H9 (cell line): ENCODE measurements around the gene ANKZF1. TPM values are rescaled to one million over a fixed set of nuclear protein-coding genes. Genes with fewer than 3 reads are reported as not detected.

Experiments used
- DNase-seq: peaks from one replicate; pipeline ENCODE4 v3.0.0-alpha.2; 2017
- H2AFZ ChIP-seq: one replicate; pipeline ENCODE4 v1.6.1; 2013; ENCODE audit warnings: mild to moderate bottlenecking, low read length, control low read depth, moderate library complexity
- H2AK5ac ChIP-seq: 2 replicates; pipeline ENCODE4 v1.6.1; 2013; ENCODE audit warnings: low read length, control low read depth, mixed read lengths; ENCODE audit not compliant: insufficient read length
- H2BK120ac ChIP-seq: one replicate; pipeline ENCODE4 v1.6.1; 2013; ENCODE audit warnings: low read depth, mild to moderate bottlenecking, low read length, control low read depth, inconsistent platforms; ENCODE audit not compliant: poor library complexity, severe bottlenecking
- H2BK12ac ChIP-seq: 2 replicates; pipeline ENCODE4 v1.6.1; 2013; ENCODE audit warnings: low read length, control low read depth, mixed read lengths, low read depth; ENCODE audit not compliant: insufficient read length
- H2BK15ac ChIP-seq: 2 replicates; pipeline ENCODE4 v1.6.1; 2013; ENCODE audit warnings: low read depth, low read length, control low read depth
- H2BK20ac ChIP-seq: one replicate; pipeline ENCODE4 v1.6.1; 2013; ENCODE audit warnings: low read depth, mild to moderate bottlenecking, low read length, control low read depth, inconsistent platforms; ENCODE audit not compliant: poor library complexity, severe bottlenecking
- H2BK5ac ChIP-seq: 2 replicates; pipeline ENCODE4 v1.6.1; 2013; ENCODE audit warnings: low read length, control low read depth, mixed read lengths; ENCODE audit not compliant: insufficient read length
- H3K14ac ChIP-seq: 2 replicates; pipeline ENCODE4 v1.6.1; 2013; ENCODE audit warnings: low read length, control low read depth; ENCODE audit not compliant: insufficient read depth
- H3K18ac ChIP-seq: 2 replicates; pipeline ENCODE4 v1.6.1; 2013; ENCODE audit warnings: low read depth, mild to moderate bottlenecking, mixed read lengths, low read length, control low read depth; ENCODE audit not compliant: insufficient read length
- H3K23ac ChIP-seq: 2 replicates; pipeline ENCODE4 v1.6.1; 2013; ENCODE audit warnings: low read length, control low read depth, mixed read lengths, low read depth; ENCODE audit not compliant: insufficient read length
- H3K23me2 ChIP-seq: 2 replicates; pipeline ENCODE4 v1.6.1; 2013; ENCODE audit warnings: low read depth, mild to moderate bottlenecking, mixed read lengths, low read length, control low read depth; ENCODE audit not compliant: insufficient read length, poor library complexity, severe bottlenecking
- H3K27ac ChIP-seq: 2 replicates; pipeline ENCODE4 v1.5.1; 2013; ENCODE audit warnings: low read length, control low read depth, mixed read lengths, low read depth; ENCODE audit not compliant: insufficient read length
- H3K27me3 ChIP-seq: 2 replicates; pipeline ENCODE4 v1.6.1; 2013; ENCODE audit warnings: low read length, control low read depth, inconsistent platforms; ENCODE audit not compliant: insufficient read depth
- H3K4ac ChIP-seq: 2 replicates; pipeline ENCODE4 v1.6.1; 2013; ENCODE audit warnings: low read depth, mild to moderate bottlenecking, control low read depth, inconsistent platforms, low read length, moderate library complexity
- H3K4me1 ChIP-seq: 2 replicates; pipeline ENCODE4 v1.6.1; 2013; ENCODE audit warnings: low read length, control low read depth, inconsistent platforms; ENCODE audit not compliant: insufficient read depth
- H3K4me2 ChIP-seq: 2 replicates; pipeline ENCODE4 v1.6.1; 2013; ENCODE audit warnings: low read length, control low read depth, mixed read lengths; ENCODE audit not compliant: insufficient read length, insufficient read depth
- H3K56ac ChIP-seq: 2 replicates; pipeline ENCODE4 v1.6.1; 2013; ENCODE audit warnings: low read depth, mild to moderate bottlenecking, mixed read lengths, low read length, control low read depth; ENCODE audit not compliant: insufficient read length
- H3K79me1 ChIP-seq: 2 replicates; pipeline ENCODE4 v1.6.1; 2013; ENCODE audit warnings: low read depth, mild to moderate bottlenecking, moderate library complexity, low read length, control low read depth, inconsistent platforms; ENCODE audit not compliant: insufficient read depth, poor library complexity, severe bottlenecking
- H3K79me2 ChIP-seq: 2 replicates; pipeline ENCODE4 v1.6.1; 2013; ENCODE audit warnings: low read length, control low read depth, inconsistent platforms; ENCODE audit not compliant: insufficient read depth
- H3K9ac ChIP-seq: 2 replicates; pipeline ENCODE4 v1.6.1; 2013; ENCODE audit warnings: low read length, control low read depth, mixed read lengths; ENCODE audit not compliant: insufficient read length; ENCODE audit errors: extremely low read depth
- H3K9me3 ChIP-seq: one replicate; pipeline ENCODE4 v1.6.1; 2013; ENCODE audit warnings: low read depth, low read length, inconsistent platforms; ENCODE audit not compliant: control insufficient read depth
- H3T11ph ChIP-seq: one replicate; pipeline ENCODE4 v1.6.1; 2013; ENCODE audit warnings: mild to moderate bottlenecking, low read length, control low read depth, inconsistent platforms
- H4K20me1 ChIP-seq: one replicate; pipeline ENCODE4 v1.6.1; 2013; ENCODE audit not compliant: control insufficient read depth, insufficient read length, insufficient read depth
- H4K5ac ChIP-seq: 2 replicates; pipeline ENCODE4 v1.6.1; 2013; ENCODE audit warnings: low read depth, mild to moderate bottlenecking, mixed read lengths, low read length, control low read depth; ENCODE audit not compliant: insufficient read length
- H4K8ac ChIP-seq: replicated peaks from 2 replicates; pipeline ENCODE4 v1.6.1; 2013; ENCODE audit warnings: low read length, control low read depth, mixed read lengths, low read depth; ENCODE audit not compliant: insufficient read length
- H4K91ac ChIP-seq: 2 replicates; pipeline ENCODE4 v1.6.1; 2013; ENCODE audit warnings: low read depth, mild to moderate bottlenecking, moderate library complexity, mixed read lengths, low read length, control low read depth; ENCODE audit not compliant: insufficient read length
- H3K27ac Mint-ChIP-seq, 3 experiments: 2 replicates in 2 of 3; 3 replicates in 1 of 3; pipeline ENCODE4 v1.8.0; 2020 to 2021; ENCODE audit warnings: mixed read lengths in 3 of 3, mild to moderate bottlenecking in 1 of 3, moderate library complexity in 1 of 3
- H3K27me3 Mint-ChIP-seq: 2 replicates; pipeline ENCODE4 v1.8.0; 2021; ENCODE audit warnings: low read depth, mild to moderate bottlenecking, moderate library complexity, mixed read lengths
- H3K36me3 Mint-ChIP-seq, 3 experiments: 2 replicates in 2 of 3; 3 replicates in 1 of 3; pipeline ENCODE4 v1.8.0; 2020 to 2021; ENCODE audit warnings: low read depth in 3 of 3, mixed read lengths in 3 of 3; ENCODE audit not compliant: insufficient read depth in 1 of 3
- H3K4me1 Mint-ChIP-seq, 2 experiments: 2 replicates each; pipeline ENCODE4 v1.8.0; 2020; ENCODE audit warnings: mixed read lengths in 2 of 2
- H3K4me3 Mint-ChIP-seq, 2 experiments: 2 replicates in 1 of 2; 3 replicates in 1 of 2; pipeline ENCODE4 v1.8.0; 2020 to 2021; ENCODE audit warnings: mild to moderate bottlenecking in 2 of 2, mixed read lengths in 2 of 2, moderate library complexity in 1 of 2
- H3K9me3 Mint-ChIP-seq, 2 experiments: 2 replicates in 1 of 2; 3 replicates in 1 of 2; pipeline ENCODE4 v1.8.0; 2020; ENCODE audit warnings: mild to moderate bottlenecking in 2 of 2, mixed read lengths in 2 of 2, moderate library complexity in 1 of 2
- WGBS: extraction: QIAGEN DNeasy Blood & Tissue Kit; methylation state at CpG from one replicate; pipeline ENCODE4 v1.1.7; 2013; ENCODE audit warnings: missing lambda C conversion rate, low lambda C conversion rate, mixed read lengths; ENCODE audit not compliant: insufficient read length; ENCODE audit errors: extremely low coverage; 5-methylcytosine and 5-hydroxymethylcytosine counted together
- total RNA-seq: library from RNA; stranded (reverse); gene quantifications from 2 replicates; pipeline ENCODE4 v1.2.1, GENCODE V29; 2021
- TF ChIP-seq, protein P1 (sequence below): fragments of 200-600 bp; sonication (generic); conservative IDR thresholded peaks from 3 replicates; pipeline ENCODE4 v1.8.0; 2021; ENCODE audit warnings: antibody characterized with exemption, mild to moderate bottlenecking

ANKZF1 gene
- total RNA-seq, 1 experiment from 2014 or later, result 55.4 TPM

GRCh38 chr2:219245148-219245898 is 15.7 kb downstream of the ANKZF1 start, which contains the start of the genes GLB1L and STK16:
Gene GLB1L (minus strand): TSS chr2:219245444. CDS start chr2:219243573, 1,871 bp downstream.
Gene STK16 (plus strand): TSS chr2:219245479. CDS start chr2:219246000, 521 bp downstream.
- Histone ChIP-seq H3T11ph (no peak within 1 kb of the TSS), H3K4ac (no peak within 1 kb of the TSS), H3K23me2 (no peaks in the 10 kb centered on the region), H4K91ac (no peak within 1 kb of the TSS), H2AFZ (no peak within 1 kb of the TSS), H3K9me3 (no peaks in the 10 kb centered on the region), H3K27ac (no peak within 1 kb of the TSS), H3K23ac (no peak within 1 kb of the TSS), H3K4me1 (peaks cover 2% of the 10 kb centered on the region; the same call in 1 of the 2 replicates), H3K79me1 (no peaks in the 10 kb centered on the region), H2BK120ac (no peak within 1 kb of the TSS), H3K4me2 (peak within 1 kb of the TSS; percentile 77), H3K27me3 (no peaks in the 10 kb centered on the region), H4K5ac (peak within 1 kb of the TSS; percentile 5), H2BK15ac (no peak within 1 kb of the TSS), H2BK5ac (peak within 1 kb of the TSS; percentile 11), H3K18ac (peak within 1 kb of the TSS; percentile 89), H4K8ac (no peak within 1 kb of the TSS), H3K9ac (peak within 1 kb of the TSS; percentile 90), H2AK5ac (no peak within 1 kb of the TSS), H3K79me2 (no peaks in the 10 kb centered on the region), H3K56ac (no peak within 1 kb of the TSS), H4K20me1 (no peaks in the 10 kb centered on the region), H3K14ac (peak within 1 kb of the TSS; percentile 89), H2BK20ac (no peak within 1 kb of the TSS), H2BK12ac (no peak within 1 kb of the TSS)
- Mint-ChIP-seq H3K9me3 (no peaks in the 10 kb centered on the region), H3K27ac (peak within 1 kb of the TSS; percentile 95 to 98 (median 97)), H3K27me3 (no peaks in the 10 kb centered on the region), H3K36me3 (peaks cover 2 to 17% (median 16%) of the 10 kb centered on the region in 3 experiments; a peak in 6 of 7 replicates), H3K4me1 (peaks cover 19 to 27% of the 10 kb centered on the region in 2 experiments), H3K4me3 (peak within 1 kb of the TSS; percentile 92 to 96)
- TF ChIP-seq, protein P1, sequence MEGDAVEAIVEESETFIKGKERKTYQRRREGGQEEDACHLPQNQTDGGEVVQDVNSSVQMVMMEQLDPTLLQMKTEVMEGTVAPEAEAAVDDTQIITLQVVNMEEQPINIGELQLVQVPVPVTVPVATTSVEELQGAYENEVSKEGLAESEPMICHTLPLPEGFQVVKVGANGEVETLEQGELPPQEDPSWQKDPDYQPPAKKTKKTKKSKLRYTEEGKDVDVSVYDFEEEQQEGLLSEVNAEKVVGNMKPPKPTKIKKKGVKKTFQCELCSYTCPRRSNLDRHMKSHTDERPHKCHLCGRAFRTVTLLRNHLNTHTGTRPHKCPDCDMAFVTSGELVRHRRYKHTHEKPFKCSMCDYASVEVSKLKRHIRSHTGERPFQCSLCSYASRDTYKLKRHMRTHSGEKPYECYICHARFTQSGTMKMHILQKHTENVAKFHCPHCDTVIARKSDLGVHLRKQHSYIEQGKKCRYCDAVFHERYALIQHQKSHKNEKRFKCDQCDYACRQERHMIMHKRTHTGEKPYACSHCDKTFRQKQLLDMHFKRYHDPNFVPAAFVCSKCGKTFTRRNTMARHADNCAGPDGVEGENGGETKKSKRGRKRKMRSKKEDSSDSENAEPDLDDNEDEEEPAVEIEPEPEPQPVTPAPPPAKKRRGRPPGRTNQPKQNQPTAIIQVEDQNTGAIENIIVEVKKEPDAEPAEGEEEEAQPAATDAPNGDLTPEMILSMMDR, result no peak
- peak; percentile 96 for DNase-seq
- no CpG with 5 or more reads among the region's 46 CpGs for WGBS
